HG03066 (cell line): ENCODE measurements around the gene PRR23B.
"Not testable (repeated sequence)": the region's sequence is repeated elsewhere in the genome, so short reads cannot be mapped to it uniquely, and the experiment has no call there.

Source experiments
- ATAC-seq: cut with Tn5 transposase; IDR thresholded peaks from one replicate; pipeline ENCODE4 v1.9.1; 2021; ENCODE audit warnings: low read depth; ENCODE audit not compliant: unreplicated experiment

Gene PRR23B

GRCh38 chr3:139020868-139021234 lies at the start of gene PRR23B:
Gene PRR23B, minus strand, starts transcription at chr3:139020926. Its CDS starts 265 bp downstream, at chr3:139020661.
- ATAC-seq, result no peak

GRCh38 chr3:139062918-139063317 lies 42.2 kb upstream of the PRR23B start:
- ATAC-seq, result no peak

DNA sequence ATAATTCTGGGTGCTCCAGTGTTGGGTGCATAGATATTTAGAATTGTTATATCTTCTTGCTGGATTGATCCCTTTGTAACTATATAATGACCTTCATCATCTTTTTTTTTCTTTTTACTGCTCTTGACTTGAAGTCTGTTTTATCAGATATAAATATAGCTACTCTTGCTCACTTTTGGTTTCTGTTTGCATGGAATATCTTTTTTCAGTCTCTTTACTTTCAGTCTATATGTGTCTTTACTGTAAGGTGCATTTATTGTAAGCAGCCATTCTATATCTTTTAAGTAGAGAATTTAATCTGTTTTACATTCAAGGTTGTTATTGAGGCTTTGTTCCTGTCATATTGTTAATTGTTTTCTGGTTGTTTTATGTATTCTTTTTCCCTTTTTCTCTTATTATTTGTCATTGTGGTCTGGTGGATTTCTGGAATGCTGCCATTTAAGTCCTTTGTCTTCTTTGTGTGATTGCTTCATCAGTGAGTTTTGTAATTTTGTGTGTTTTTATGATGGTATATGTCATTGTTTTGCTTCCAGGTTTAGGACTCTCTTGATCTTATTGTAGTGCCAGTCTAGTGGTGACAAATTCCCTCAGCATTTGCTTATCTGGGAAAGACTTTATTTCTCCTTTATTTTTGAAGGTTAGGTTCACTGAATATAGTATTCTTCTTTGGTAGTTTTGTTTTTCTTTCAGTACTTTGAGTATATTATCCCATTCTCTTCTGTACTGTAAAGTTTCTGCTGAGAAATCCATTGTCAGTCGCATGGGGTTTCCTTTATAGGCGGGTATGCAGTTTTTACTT lies 32.3 kb upstream of the PRR23B start:
- ATAC-seq, result no peak

DNA sequence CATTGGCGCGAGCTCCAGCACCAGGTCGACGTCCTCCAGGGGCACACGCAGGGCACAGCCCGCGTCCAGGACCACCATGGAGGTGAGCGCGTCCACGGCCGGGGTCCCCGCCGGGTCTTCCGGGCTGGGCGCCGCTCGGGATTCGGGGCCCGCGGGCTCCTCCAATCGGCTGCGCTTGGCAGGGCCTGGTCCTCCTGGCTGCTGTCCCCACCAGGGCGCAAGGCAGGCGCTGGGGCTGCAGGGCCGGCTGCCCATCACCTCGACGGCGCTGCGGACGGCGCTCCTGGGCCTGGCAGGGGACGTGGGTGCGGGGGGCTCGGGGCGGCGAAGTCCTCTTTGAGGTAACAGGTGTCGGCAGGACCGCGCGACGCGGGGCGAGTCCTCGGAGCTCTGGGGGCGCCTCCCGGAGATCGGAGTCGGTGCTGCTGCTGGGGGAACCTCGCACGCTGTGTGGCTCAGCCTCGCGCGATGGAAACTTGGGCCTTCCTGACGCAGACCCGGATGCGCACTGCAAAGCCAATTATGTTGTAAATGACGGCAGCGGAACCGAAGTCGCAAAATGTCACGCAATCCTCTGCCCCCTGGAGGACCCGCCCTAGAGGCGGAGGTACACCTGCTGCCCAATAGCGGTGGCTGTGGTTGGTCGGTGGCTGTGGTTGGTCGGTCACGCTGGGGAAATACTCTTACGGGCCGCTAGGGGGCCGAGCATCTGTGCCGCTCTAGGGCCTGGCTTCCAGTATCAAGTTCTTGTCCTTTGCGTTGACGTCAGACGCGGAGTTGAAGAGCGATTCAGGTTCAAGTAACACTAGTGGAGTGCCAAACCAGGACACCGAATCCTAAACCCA lies 23.9 kb upstream of the PRR23B start, which contains the start of gene PRR23C:
PRR23C (minus strand) TSS at position 527 of the 845 bp plus-strand sequence; CDS start at position 255, 272 bp downstream.
- no peak for ATAC-seq

DNA sequence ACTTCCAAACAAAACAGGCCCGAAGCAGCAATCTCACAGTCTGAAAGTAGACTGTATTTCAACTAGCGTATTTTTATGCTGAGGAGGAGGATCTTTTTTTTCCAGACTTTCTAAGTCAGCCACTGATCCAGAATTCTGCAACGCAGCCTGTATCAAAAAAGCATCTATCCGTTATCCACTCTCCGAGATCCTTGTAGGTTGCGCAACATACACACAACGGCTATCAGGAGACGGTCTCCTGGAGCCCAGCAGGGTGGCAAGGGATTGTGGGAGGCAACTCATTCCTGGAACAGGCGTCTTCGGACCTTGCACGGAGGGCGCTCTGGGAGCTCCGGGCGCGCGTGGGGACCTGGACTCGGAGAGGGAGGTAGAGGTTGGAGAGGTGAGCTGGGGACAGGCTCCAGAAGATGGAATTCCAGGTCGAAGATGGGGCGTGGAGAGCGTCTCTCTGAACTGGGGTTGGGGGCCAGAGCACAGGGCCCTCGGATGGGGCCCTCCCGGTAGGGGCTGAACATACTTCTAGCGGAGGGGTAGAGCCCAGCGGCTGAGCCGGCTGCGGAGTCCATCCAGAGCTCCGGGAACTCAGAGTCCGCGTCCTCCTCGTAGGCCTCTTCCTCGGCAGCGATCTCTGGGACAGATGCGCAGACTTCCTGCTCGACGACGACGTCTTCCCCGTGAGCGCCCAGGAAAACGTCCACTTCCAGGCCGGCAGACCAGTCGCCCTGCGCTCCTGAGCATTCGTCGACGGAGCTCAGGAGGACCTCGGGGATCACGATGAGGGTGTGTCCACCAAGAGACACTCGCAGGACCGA lies 23.0 kb upstream of the PRR23B start:
- ATAC-seq, result no peak

DNA sequence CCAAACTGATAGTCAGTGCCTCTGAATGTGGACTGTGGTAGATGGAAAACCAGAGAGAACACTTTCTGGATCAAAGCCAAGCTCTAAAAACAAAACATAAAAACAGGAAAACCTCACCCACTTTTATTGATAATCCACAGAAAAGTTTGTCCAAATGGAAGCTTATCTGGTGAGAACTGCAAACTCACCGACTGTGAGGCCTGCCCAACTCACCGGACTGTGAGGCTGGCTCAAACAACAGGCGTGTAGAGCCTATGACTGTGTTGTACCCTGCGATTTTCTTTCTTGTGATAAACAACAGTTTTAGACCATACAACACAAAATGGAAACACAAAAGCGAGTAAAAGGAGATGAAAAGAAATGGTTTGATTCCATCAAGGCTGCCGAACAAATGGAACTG lies 16.8 kb upstream of the PRR23B start:
- ATAC-seq, result no peak

DNA sequence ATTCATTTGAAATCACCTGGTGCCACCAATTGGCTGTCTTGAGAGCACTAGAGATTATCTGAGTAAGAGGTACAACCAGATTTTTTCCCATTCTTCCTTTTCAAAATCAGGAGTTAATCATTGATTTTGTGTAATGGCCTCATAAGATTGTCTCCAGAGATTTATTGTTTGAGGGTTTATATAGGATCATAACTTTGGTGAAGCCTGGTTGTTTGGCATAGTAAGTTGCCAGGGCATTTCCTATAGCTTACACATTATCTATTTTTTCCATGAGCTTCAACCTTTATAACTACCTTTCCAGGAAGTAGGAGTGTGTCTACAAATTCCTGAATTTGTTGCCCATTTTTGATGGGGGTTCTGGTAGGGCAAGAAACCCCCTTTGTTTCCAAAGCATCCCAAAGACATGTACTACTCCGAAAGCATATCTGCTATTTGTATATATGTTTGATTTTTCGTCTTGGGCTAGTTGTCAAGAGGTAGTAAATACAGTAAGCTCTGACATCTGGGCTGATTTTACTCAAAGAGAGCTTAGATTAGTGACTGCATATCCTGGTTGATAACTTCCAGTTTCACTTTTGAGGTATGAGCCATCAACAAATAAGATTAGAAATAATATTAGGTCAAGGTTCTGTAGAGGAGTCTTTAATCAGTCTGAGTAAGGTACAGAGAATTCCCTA lies 11.7 kb upstream of the PRR23B start:
- no peak for ATAC-seq

DNA sequence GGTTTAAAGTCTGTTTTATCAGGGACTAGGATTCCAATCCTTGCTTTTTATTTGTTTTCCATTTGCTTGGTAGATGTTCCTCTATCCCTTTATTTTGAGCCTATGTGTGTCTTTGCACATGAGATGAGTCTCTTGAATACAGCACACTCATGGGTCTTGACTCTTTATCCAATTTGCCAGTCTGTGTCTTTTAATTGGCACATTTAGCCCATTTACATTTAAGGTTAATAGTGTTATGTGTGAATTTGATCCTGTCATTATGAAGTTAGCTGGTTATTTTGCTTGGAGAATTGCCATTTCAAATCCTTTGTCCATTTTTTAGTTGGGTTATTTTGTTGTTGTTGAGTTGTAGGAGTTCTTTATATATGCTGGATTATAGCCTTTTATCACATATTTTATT lies 9.8 kb upstream of the PRR23B start:
- not testable (repeated sequence) for ATAC-seq

DNA sequence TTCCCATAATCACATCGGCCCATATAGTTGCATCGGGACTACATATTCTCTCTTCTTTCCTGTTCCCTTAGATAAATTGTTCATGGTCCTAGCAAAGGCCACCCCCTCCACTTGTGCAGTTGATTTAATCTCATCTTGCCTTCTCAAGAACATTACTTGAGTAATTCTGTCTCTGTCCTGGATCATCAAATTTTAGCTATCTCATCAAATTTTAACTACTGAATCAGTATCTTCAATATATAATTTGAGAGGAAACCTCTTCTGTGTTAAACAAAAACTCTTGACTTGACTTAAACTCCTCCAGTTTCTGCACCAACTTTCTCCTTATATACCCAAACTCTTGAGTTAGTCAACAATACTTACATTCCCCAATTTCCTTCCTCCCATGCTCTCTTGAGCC lies 4.2 kb upstream of the PRR23B start:
- no peak for ATAC-seq

- no peak for ATAC-seq
These were observed 474 bp downstream of the PRR23B start for GRCh38 chr3:139020036-139020867.

GRCh38 chr3:139016430-139017048 lies 4.2 kb downstream of the PRR23B start:
- ATAC-seq, result no peak

DNA sequence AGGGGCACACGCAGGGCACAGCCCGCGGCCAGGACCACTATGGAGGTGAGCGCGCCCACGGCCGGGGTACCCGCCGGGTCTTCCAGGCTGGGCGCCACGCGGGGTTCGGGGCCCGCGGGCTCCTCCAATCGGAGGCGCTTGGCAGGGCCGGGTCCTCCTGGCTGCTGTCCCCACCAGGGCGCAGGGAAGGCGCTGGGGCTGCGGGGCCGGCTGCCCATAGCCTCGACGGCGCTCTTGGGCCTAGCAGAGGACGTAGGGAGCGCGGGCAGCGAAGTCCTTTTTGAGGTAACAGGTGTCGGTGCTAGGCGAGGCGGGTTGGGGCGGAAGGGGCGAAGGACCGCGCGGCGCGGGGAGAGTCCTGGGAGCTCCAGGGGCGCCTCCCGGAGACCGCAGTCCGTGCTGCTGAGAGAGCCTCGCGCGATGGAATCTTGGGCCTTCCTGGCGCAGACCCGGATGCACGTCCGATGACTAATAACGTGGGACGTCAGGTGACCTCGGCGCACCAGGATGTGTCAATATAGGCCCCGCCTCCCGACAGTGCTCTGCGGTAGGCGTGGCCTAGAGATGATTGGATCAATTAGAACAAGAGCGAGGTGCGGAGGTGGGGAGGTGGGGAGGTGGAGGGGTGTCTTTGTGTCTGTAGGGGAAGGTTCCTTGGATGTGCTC lies 14.5 kb downstream of the PRR23B start, which contains the start of gene PRR23A:
PRR23A (minus strand) TSS at position 218 of the 666 bp plus-strand sequence; CDS start at position 218, 0 bp downstream.
- no peak for ATAC-seq

- ATAC-seq, result no peak
These were observed 15.3 kb downstream of the PRR23B start for GRCh38 chr3:139005356-139005993.

DNA sequence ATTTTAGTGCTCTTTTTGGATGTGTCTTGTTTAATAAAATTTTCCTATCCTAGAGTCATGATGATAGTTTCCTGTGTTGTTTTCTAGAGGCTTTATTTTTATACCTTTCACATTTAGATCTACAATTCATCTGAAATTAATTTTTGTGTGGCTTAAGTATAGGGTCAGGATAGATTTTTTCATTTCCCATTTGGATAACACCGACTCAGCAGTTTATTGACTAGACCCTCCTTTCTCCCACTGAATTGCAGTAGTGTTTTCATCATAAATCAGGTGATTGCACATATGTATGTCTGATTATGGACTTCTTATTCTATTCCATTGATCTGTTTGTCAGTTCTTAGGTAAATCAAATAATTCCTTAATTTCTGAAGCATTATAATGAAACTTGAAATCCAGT lies 25.0 kb downstream of the PRR23B start:
- no peak for ATAC-seq

GRCh38 chr3:138987181-138987580 lies 33.5 kb downstream of the PRR23B start:
- ATAC-seq, result no peak

- ATAC-seq, result no peak
These were observed 34.8 kb downstream of the PRR23B start for GRCh38 chr3:138985932-138986331.

GRCh38 chr3:138984816-138985215 lies 35.9 kb downstream of the PRR23B start:
- no peak for ATAC-seq

DNA sequence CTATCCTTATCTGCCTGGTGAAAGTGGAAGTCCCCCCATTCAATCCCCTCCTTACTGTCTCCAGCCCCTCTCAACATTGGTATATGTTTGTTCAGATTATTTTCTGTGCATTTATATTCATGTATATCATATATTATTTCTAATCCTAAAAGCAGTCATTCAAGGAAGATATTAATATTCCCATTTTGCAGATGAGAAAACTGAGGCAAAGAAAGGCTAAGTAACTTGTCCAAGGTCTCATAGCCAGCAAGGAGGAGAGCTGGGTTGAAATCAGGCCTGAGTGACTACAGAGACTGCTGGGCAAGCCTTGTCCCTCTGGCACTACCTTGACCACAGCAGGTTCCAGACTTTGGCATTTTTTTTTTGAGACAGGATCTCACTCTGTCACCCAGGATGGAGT lies 44.7 kb downstream of the PRR23B start:
- no peak for ATAC-seq
